GM23338 (cell line): ENCODE data around the gene PTPRA. TPM values are rescaled to one million over a fixed set of nuclear protein-coding genes. Genes with fewer than 3 reads are reported as not detected.
"Not testable (repeated sequence)": the region's sequence is repeated elsewhere in the genome, so short reads cannot be mapped to it uniquely, and the experiment has no call there.

ENCODE experiments used
- ATAC-seq: fragments of 200-7000 bp; cut with Tn5 transposase; 3 replicates; pipeline ENCODE4 v1.9.1; 2020
- DNase-seq: peaks from one replicate; pipeline ENCODE4 v3.0.0-alpha.2; 2015; ENCODE audit warnings: low spot score
- H2AFZ ChIP-seq: fragments of 200-600 bp; sonication (generic); 2 replicates; pipeline ENCODE4 v1.8.0; 2016; ENCODE audit warnings: antibody characterized with exemption, mild to moderate bottlenecking, moderate library complexity
- H3F3A ChIP-seq: fragments of 200-600 bp; sonication (generic); replicated peaks from 2 replicates; pipeline ENCODE4 v1.8.0; 2017; ENCODE audit warnings: antibody characterized with exemption, mixed run types, low read depth
- H3K27ac ChIP-seq: fragments of 200-600 bp; sonication (generic); 2 replicates; pipeline ENCODE4 v1.6.1; 2016; ENCODE audit warnings: low read depth
- H3K27me3 ChIP-seq: fragments of 200-600 bp; sonication (generic); 2 replicates; pipeline ENCODE4 v1.8.0; 2016; ENCODE audit warnings: mild to moderate bottlenecking, mixed run types, moderate library complexity; ENCODE audit not compliant: insufficient read depth
- H3K36me3 ChIP-seq: fragments of 200-600 bp; sonication (generic); 2 replicates; pipeline ENCODE4 v1.8.0; 2016; ENCODE audit warnings: mild to moderate bottlenecking; ENCODE audit not compliant: insufficient read depth
- H3K4me1 ChIP-seq: fragments of 200-600 bp; sonication (generic); 2 replicates; pipeline ENCODE4 v1.8.0; 2016; ENCODE audit warnings: mild to moderate bottlenecking, moderate library complexity; ENCODE audit not compliant: insufficient read depth
- H3K4me2 ChIP-seq: fragments of 200-600 bp; sonication (generic); 2 replicates; pipeline ENCODE4 v1.7.1; 2017; ENCODE audit warnings: mixed run types
- H3K4me3 ChIP-seq: fragments of 200-600 bp; sonication (generic); 2 replicates; pipeline ENCODE4 v1.6.1; 2016; ENCODE audit warnings: mixed run types
- H3K79me2 ChIP-seq: fragments of 200-600 bp; sonication (generic); replicated peaks from 2 replicates; pipeline ENCODE4 v1.8.0; 2017; ENCODE audit warnings: mild to moderate bottlenecking; ENCODE audit not compliant: insufficient read depth
- H3K9me2 ChIP-seq: fragments of 200-600 bp; sonication (generic); 2 replicates; pipeline ENCODE4 v1.8.0; 2017; ENCODE audit not compliant: insufficient read depth
- H4K20me1 ChIP-seq: fragments of 200-600 bp; sonication (generic); replicated peaks from 2 replicates; pipeline ENCODE4 v1.8.0; 2017; ENCODE audit warnings: mild to moderate bottlenecking; ENCODE audit not compliant: insufficient read depth
- H3K27ac Mint-ChIP-seq: 2 replicates; pipeline ENCODE4 v1.8.0; 2020; ENCODE audit warnings: inconsistent platforms, mild to moderate bottlenecking, moderate library complexity, mixed read lengths
- H3K27me3 Mint-ChIP-seq: 3 replicates; pipeline ENCODE4 v1.8.0; 2022; ENCODE audit warnings: low read depth, mild to moderate bottlenecking, moderate library complexity, mixed read lengths, inconsistent platforms; ENCODE audit not compliant: insufficient read depth, poor library complexity
- H3K36me3 Mint-ChIP-seq: 3 replicates; pipeline ENCODE4 v1.8.0; 2021; ENCODE audit warnings: low read depth, mild to moderate bottlenecking, inconsistent platforms, moderate library complexity, mixed read lengths
- H3K4me1 Mint-ChIP-seq: 3 replicates; pipeline ENCODE4 v1.8.0; 2020; ENCODE audit warnings: mild to moderate bottlenecking, inconsistent platforms, mixed read lengths
- H3K4me3 Mint-ChIP-seq: 3 replicates; pipeline ENCODE4 v1.8.0; 2021; ENCODE audit warnings: moderate library complexity, mild to moderate bottlenecking, inconsistent platforms, mixed read lengths
- H3K9me3 Mint-ChIP-seq: 3 replicates; pipeline ENCODE4 v1.8.0; 2020; ENCODE audit warnings: moderate library complexity, mild to moderate bottlenecking, inconsistent platforms, mixed read lengths
- CREB1 ChIP-seq: fragments of 250-450 bp; sonication (Bioruptor Pico); IDR thresholded peaks from 2 replicates; pipeline ENCODE4 v1.5.0; 2020; ENCODE audit warnings: low read depth, mild to moderate bottlenecking, moderate library complexity
- CTCF ChIP-seq, 2 experiments: fragments of 200-600 bp in 1 of 2; sonication (generic) in 1 of 2; conservative IDR thresholded peaks; 2 replicates each; pipeline versions ENCODE4 v1.5.1 to v1.6.1; 2016 to 2017; ENCODE audit warnings: antibody characterized with exemption in 2 of 2, low read depth in 2 of 2, mild to moderate bottlenecking in 2 of 2, moderate library complexity in 1 of 2
- ETS1 ChIP-seq: IDR thresholded peaks from 2 replicates; pipeline ENCODE4 v1.6.1; 2016; ENCODE audit warnings: antibody characterized with exemption
- EZH2 ChIP-seq: fragments of 200-600 bp; sonication (generic); IDR thresholded peaks from one replicate; pipeline ENCODE4 v1.8.0; 2017; ENCODE audit warnings: antibody characterized with exemption, mild to moderate bottlenecking, low read depth; ENCODE audit not compliant: unreplicated experiment
- EZH2phosphoT487 ChIP-seq: fragments of 200-600 bp; sonication (generic); IDR thresholded peaks from one replicate; pipeline ENCODE4 v1.8.1; 2018; ENCODE audit warnings: antibody characterized with exemption; ENCODE audit not compliant: unreplicated experiment
- JUNB ChIP-seq: IDR thresholded peaks from one replicate; pipeline ENCODE4 v1.6.1; 2016; ENCODE audit warnings: antibody characterized with exemption; ENCODE audit not compliant: unreplicated experiment
- NANOG ChIP-seq: IDR thresholded peaks from 2 replicates; pipeline ENCODE4 v1.6.1; 2016; ENCODE audit warnings: antibody characterized with exemption, borderline replicate concordance
- POLR2AphosphoS5 ChIP-seq: IDR thresholded peaks from 2 replicates; pipeline ENCODE4 v1.6.1; 2016; ENCODE audit warnings: antibody characterized with exemption, low read depth
- REST ChIP-seq: IDR thresholded peaks from one replicate; pipeline ENCODE4 v1.6.1; 2018; ENCODE audit warnings: antibody characterized with exemption; ENCODE audit not compliant: unreplicated experiment
- ZNF331 ChIP-seq: fragments of 250-450 bp; sonication (Bioruptor Pico); IDR thresholded peaks from 2 replicates; pipeline ENCODE4 v1.5.0; 2020; ENCODE audit warnings: low read depth, mild to moderate bottlenecking, moderate library complexity
- ZNF462 ChIP-seq: fragments of 250-450 bp; sonication (Bioruptor Pico); IDR thresholded peaks from 2 replicates; pipeline ENCODE4 v1.5.0; 2020; ENCODE audit warnings: mild to moderate bottlenecking, moderate library complexity
- polyA plus RNA-seq: library from polyadenylated mRNA; unstranded; fragments of >200 nt; fragmentation: Nextera tagmentation; extraction: Ambion mirVana; gene quantifications from 2 replicates; pipeline ENCODE4 v1.2.1, GENCODE V29; 2016
- total RNA-seq: library from RNA; depleted of rRNA; stranded (reverse); fragments of >200 nt; shearing (Covaris generic); gene quantifications from 2 replicates; pipeline ENCODE4 v1.2.3, GENCODE V29; 2014

PTPRA gene
- total and polyA plus RNA-seq, 2 experiments from 2014 or later: 37.8 to 39.3 TPM

- no peaks in the 10 kb centered on the region for H3K4me1 Mint-ChIP-seq
- H3K36me3 Mint-ChIP-seq: no peaks in the 10 kb centered on the region
- H3K9me2 ChIP-seq: no peaks in the 10 kb centered on the region
- H3K36me3 ChIP-seq: no peaks in the 10 kb centered on the region
- H3K27me3 Mint-ChIP-seq: peaks cover 4% of the 10 kb centered on the region
- H3K4me1 ChIP-seq: no peaks in the 10 kb centered on the region
- no peaks in the 10 kb centered on the region for H3K27me3 ChIP-seq
- H4K20me1 ChIP-seq: no peaks in the 10 kb centered on the region
- no peak overlapping the region for H3K4me3 ChIP-seq
- no peaks in the 10 kb centered on the region for H3F3A ChIP-seq
- DNase-seq (no peak), ATAC-seq (no peak)
- no peak overlapping the region for H3K27ac Mint-ChIP-seq
- no peak overlapping the region for H3K27ac ChIP-seq
- no peak for TF ChIP-seq JUNB
- TF ChIP-seq ETS1: no peak
- TF ChIP-seq NANOG: no peak
- TF ChIP-seq CTCF (conservative IDR thresholded peaks at IDR 0.05; ENCODE audit: low read depth in 2 of 2): no peak
- TF ChIP-seq CREB1: no peak
- no peak for TF ChIP-seq ZNF462 (CRISPR knock-in tag)
- TF ChIP-seq EZH2: no peak
- TF ChIP-seq ZNF331: no peak
- TF ChIP-seq EZH2phosphoT487: no peak
- TF ChIP-seq REST: no peak
- TF ChIP-seq POLR2AphosphoS5: no peak
- H3K9me3 Mint-ChIP-seq: no peaks in the 10 kb centered on the region
- H2AFZ ChIP-seq: no peak overlapping the region
- H3K79me2 ChIP-seq: no peaks in the 10 kb centered on the region
- no peak overlapping the region for H3K4me3 Mint-ChIP-seq
- H3K4me2 ChIP-seq: no peak overlapping the region
These were observed 186.2 kb downstream of the PTPRA start for GRCh38 chr20:3059489-3059888.

GRCh38 chr20:3064119-3064518 lies 190.8 kb downstream of the PTPRA start:
- not testable (repeated sequence) for H3K27me3 Mint-ChIP-seq, H3K4me3 Mint-ChIP-seq, H3K9me3 Mint-ChIP-seq, H3F3A ChIP-seq, H3K27ac Mint-ChIP-seq, H3K36me3 ChIP-seq, H3K27ac ChIP-seq, H3K79me2 ChIP-seq, H3K4me1 ChIP-seq, H3K4me3 ChIP-seq, H2AFZ ChIP-seq, H4K20me1 ChIP-seq, H3K36me3 Mint-ChIP-seq, H3K4me1 Mint-ChIP-seq, ATAC-seq, H3K9me2 ChIP-seq, DNase-seq, H3K27me3 ChIP-seq, H3K4me2 ChIP-seq
